Epithelial cell of proximal tubule (primary cell): ENCODE measurements around the gene BOD1L2. TPM values are rescaled to one million over a fixed set of nuclear protein-coding genes. Genes with fewer than 3 reads are reported as not detected.

Source experiments
- DNase-seq: peaks from one replicate; pipeline ENCODE4 v3.0.0-alpha.2; 2011; ENCODE audit warnings: low read depth
- H3K4me3 ChIP-seq: 2 replicates; pipeline ENCODE4 v1.5.1; 2011; ENCODE audit warnings: low read depth, mild to moderate bottlenecking, low read length
- total RNA-seq: library from RNA; depleted of rRNA; stranded (reverse); fragments of >200 nt; gene quantifications from 2 replicates; pipeline ENCODE4 v1.2.3, GENCODE V29; 2015
- TF ChIP-seq, protein P1 (sequence below): conservative IDR thresholded peaks from 2 replicates; pipeline ENCODE4 v1.5.1; 2012; ENCODE audit warnings: low read depth, mild to moderate bottlenecking, low read length

The BOD1L2 gene
- total RNA-seq, 1 donor from 2014 or later, result not detected

DNA sequence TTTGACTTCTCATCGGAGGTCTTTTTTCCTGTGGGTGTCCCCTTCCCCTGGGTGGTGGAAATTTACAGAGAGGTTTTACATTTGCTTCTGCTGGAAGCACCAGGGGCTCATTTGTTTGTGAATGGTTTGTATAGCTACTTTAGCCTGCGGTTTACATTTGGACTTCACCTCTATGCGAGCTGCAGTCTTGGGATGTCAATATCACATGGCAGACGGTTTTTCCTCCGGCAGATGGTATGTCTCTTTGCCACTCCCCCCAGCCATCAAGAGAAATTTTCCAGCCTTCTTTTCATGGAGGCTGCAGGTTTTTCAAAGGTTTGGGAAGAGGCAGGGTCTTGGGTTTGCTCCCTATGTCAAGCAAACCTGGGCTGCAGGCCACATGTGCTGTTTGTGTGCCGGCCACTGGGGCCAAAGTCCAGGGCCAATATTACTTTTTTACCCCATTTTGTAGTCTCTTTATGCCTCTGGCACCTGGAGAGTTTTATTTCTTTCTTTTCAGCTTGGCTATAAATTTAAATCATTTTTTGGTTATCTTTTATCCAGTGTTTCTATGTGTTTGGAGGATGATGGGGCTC, 23.9 kb upstream of the BOD1L2 start:
- TF ChIP-seq, protein P1, sequence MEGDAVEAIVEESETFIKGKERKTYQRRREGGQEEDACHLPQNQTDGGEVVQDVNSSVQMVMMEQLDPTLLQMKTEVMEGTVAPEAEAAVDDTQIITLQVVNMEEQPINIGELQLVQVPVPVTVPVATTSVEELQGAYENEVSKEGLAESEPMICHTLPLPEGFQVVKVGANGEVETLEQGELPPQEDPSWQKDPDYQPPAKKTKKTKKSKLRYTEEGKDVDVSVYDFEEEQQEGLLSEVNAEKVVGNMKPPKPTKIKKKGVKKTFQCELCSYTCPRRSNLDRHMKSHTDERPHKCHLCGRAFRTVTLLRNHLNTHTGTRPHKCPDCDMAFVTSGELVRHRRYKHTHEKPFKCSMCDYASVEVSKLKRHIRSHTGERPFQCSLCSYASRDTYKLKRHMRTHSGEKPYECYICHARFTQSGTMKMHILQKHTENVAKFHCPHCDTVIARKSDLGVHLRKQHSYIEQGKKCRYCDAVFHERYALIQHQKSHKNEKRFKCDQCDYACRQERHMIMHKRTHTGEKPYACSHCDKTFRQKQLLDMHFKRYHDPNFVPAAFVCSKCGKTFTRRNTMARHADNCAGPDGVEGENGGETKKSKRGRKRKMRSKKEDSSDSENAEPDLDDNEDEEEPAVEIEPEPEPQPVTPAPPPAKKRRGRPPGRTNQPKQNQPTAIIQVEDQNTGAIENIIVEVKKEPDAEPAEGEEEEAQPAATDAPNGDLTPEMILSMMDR, result no peak
- DNase-seq, result no peak

DNA sequence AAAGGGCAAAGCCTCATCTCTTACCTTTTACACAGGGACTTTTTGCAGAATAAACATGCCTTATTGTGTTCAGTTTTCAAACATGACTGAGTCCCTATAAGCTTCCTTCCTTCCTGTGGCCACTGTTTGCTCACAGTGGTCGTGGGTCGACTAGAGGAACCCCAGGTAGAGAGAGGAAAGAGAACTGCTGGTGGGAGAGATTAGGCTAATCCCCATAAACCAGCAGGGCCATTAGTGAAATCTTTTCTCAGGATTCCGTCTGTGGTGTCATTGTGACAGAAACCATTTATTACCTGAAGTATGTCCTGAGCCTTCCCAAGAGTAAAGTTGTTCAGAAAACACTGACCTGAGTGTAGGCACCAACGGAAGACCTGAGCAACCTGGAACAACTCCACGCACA, 21.3 kb upstream of the BOD1L2 start:
- H3K4me3 ChIP-seq, result no peak overlapping the region
- DNase-seq, result no peak
- TF ChIP-seq, protein P1, result no peak

More for the DNA sequence above, 23.9 kb upstream of the BOD1L2 start:
- no peak overlapping the region for H3K4me3 ChIP-seq

DNA sequence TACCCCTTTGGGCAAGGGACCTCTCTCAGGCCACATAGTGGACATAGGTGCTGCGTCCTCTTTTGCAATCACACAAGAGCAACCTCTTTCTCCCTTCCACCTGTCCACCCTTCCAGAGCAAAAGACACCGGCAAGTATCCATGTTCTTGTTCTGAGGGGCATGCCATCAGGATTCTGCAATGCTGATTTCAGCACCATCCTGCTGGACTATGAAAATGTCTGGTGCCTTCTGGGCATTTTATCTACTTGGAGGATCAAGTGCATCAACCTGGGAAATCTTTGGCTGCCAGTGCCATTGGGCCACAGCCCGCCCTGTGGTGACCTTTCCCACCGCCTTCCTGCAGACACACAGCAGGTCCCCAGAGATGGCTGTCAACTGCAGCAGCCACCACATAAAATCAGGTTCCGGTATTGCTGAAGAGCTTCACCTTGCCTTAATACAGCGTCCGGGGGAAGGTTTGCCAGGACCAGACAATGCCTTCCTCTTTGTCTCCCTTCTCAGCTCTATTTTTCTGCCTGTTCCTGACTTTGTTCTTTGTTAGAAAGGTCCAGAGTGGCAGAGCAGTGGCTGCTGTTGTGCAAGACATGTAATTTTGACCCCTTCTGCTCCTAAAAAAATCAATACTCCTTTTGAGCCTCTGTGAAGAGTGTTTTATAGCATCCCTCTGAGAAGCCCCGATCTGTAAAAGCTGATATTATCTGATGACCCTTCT, 18.5 kb upstream of the BOD1L2 start:
- H3K4me3 ChIP-seq, result no peak overlapping the region
- TF ChIP-seq, protein P1, result no peak
- DNase-seq, result no peak

DNA sequence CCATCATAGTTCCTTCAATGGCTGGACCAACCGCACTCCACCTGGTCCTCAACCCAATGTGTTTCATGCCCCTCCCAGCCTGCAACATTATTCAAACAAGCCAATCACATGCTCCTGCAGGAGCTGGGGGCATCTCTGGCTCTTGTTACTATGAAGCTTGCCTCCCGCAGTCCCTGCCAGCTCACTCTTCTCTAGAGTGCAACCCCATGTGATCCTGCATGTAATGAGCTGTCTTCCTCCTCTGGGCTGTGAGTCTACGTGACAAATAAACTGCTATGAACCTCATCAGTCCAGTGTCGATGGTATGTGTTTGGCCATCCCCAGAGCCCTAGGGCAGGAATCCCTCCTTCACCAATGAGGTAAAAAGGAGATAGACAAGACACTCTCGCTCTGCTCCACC, 15.8 kb upstream of the BOD1L2 start:
- TF ChIP-seq, protein P1, result no peak
- DNase-seq, result no peak
- H3K4me3 ChIP-seq, result no peak overlapping the region

DNA sequence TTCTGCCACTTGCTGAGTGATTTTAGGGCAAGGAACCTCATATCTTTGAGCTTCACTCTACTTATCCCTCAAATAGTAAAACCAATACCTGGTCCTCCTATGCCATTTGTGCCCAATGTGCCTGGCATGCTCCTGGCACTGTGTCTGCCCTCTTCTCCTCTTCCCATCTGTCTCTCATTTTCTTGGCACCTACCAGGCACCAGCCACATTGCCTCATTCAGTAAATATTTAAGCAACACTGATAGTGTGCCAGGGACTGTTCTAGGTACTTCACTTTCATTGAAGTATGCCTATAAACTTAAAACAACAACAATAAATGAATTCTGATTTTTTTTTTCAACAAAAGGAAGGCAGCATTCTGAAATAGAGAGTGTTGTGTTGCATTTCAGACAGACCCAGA, 15.1 kb upstream of the BOD1L2 start:
- no peak overlapping the region for H3K4me3 ChIP-seq
- TF ChIP-seq, protein P1, result no peak

DNA sequence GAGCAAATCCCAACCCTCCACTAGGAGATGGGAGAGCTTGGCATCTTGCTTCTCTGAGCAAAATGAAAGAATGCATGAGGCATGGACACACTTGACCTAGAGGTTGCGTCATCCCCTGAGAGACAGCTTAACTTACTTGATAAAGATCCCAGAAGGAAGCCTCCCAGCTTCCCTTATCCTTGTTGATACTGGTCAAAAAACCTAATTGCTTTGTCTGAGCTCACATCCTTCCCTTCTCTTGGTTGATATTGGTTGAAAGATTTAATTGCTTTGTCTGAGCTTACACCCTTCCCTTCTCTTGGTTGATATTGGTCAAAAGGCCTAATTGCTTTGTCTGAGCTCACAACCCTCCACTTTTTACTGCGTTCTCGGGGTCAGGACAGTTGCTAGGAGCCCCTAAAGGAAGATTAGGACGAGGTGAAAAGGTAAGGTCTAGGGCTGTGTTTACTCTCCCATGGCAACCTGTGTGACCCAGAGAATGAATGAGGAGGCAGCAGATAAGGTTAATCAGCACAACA, 12.2 kb upstream of the BOD1L2 start:
- H3K4me3 ChIP-seq, result no peak overlapping the region
- TF ChIP-seq, protein P1, result no peak
- peak; percentile 7 for DNase-seq

More for the DNA sequence above, 15.1 kb upstream of the BOD1L2 start:
- no peak for DNase-seq

DNA sequence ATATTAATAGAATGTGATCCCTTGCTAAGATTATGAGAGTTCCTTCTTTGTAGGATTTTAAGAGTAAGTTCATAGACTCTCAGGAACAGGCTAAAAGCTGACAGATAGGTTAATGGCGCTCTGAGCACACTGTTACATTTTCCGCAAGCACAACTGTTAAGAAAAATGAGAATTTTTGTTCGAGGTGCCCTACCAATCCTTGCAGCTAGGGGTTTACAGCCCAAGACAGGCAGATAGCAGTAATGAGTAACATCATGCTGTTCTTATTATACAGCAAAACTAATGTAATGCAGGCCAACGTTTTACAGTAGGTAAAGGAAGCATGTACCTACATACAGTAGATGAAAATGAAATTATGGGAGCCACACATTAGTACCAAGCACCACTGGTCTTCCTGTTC, 11.2 kb upstream of the BOD1L2 start:
- TF ChIP-seq, protein P1, result peak; percentile 24
- no peak overlapping the region for H3K4me3 ChIP-seq
- no peak for DNase-seq
